GM18861 (cell line): Measurements from ENCODE around the gene SLC7A8.

ENCODE experiments used
- ATAC-seq: cut with Tn5 transposase; IDR thresholded peaks from one replicate; pipeline ENCODE4 v1.9.1; 2021; ENCODE audit not compliant: unreplicated experiment

The SLC7A8 gene

GRCh38 chr14:23132970-23133369 is 50.5 kb downstream of the SLC7A8 start:
- ATAC-seq, result no peak

GRCh38 chr14:23131482-23131881 is 52.0 kb downstream of the SLC7A8 start:
- no peak for ATAC-seq

GRCh38 chr14:23130871-23131270 is 52.6 kb downstream of the SLC7A8 start:
- ATAC-seq, result no peak

- ATAC-seq, result no peak
These were observed 53.6 kb downstream of the SLC7A8 start for GRCh38 chr14:23129759-23130316.

- no peak for ATAC-seq
These were observed 54.3 kb downstream of the SLC7A8 start for GRCh38 chr14:23128969-23129758.

GRCh38 chr14:23127861-23128260 is 55.6 kb downstream of the SLC7A8 start:
- no peak for ATAC-seq

- ATAC-seq, result no peak
These were observed 56.7 kb downstream of the SLC7A8 start for GRCh38 chr14:23126548-23127278.

GRCh38 chr14:23125933-23126524 is 57.4 kb downstream of the SLC7A8 start:
- no peak for ATAC-seq

GRCh38 chr14:23125011-23125410 is 58.4 kb downstream of the SLC7A8 start:
- ATAC-seq, result no peak

- ATAC-seq, result no peak
These were observed 59.0 kb downstream of the SLC7A8 start for GRCh38 chr14:23124337-23124954.

GRCh38 chr14:23123419-23123818 is 60.0 kb downstream of the SLC7A8 start:
- no peak for ATAC-seq

GRCh38 chr14:23122086-23122485 is 61.4 kb downstream of the SLC7A8 start:
- ATAC-seq, result no peak

GRCh38 chr14:23121361-23121771 is 62.1 kb downstream of the SLC7A8 start:
- ATAC-seq, result no peak

- ATAC-seq, result peak; percentile 65
These were observed 62.8 kb downstream of the SLC7A8 start for GRCh38 chr14:23120541-23121251.

GRCh38 chr14:23119363-23120327 is 63.8 kb downstream of the SLC7A8 start:
- no peak for ATAC-seq

GRCh38 chr14:23118506-23119362 is 64.7 kb downstream of the SLC7A8 start, which contains the start of gene CEBPE:
Gene CEBPE, minus strand, starts transcription at chr14:23119255. Its CDS starts 164 bp downstream, at chr14:23119091.
- ATAC-seq, result no peak

- no peak for ATAC-seq
These were observed 66.0 kb downstream of the SLC7A8 start for GRCh38 chr14:23117371-23118020.

- ATAC-seq, result no peak
These were observed 67.5 kb downstream of the SLC7A8 start for GRCh38 chr14:23115918-23116317.
